ENCODE data around the gene GNLY. TPM values are rescaled to one million over a fixed set of nuclear protein-coding genes. Genes with fewer than 3 reads are reported as not detected.
A peak's percentile ranks its signal among the peaks of the same experiment; 100 is the strongest.

GNLY gene
- total RNA-seq, 5 donors from 2014 or later (not counting 1 experiment from before 2014, with no cell fraction given), result 17.3 to 377 (median 82.9) TPM

DNA sequence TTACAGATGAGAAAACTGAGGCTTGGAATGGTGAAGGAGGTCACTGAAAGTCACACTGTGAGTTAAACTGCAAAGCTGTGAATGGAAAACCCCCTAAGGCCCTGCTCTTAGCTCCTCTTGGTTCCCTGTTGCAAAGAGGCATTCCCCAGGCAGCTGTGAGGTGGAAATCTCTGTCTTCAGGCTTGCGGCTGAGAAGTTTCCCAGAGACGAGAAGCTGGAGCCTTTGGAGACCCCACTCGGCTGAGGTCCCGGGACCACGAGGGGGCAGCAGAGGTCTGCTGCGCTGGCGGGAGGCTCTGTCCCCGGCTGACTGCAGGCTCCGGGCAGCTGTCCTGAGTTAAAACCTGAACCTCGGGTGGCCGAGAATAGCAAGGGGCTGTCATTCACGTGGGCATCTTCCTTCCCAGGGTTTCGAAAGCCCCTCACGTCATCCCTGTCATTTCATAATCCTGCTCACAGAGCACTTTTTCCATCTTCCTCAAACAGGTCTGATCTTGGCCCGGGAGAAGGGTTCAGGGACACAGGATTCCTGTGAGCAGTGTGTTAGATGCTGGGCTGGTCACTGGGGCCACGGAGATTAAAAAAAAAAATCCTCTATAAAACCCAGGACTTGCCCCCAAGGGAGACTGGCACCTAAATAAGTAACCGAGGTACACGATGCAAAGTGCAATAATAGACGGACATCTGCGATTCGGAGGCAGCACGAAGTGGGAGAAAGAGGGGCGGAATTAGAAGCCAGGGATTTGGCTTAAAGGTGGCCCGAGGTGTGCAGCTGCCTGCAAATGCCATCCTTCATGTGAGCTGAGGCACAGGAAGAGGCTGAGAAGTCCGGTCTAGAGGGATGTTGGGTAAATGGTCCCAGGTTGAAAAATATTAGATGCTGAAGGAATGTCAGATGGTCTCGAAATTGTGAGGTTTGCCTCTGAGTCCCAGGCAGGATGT lies 35.0 kb downstream of the GNLY start:
- H3K27me3 ChIP-seq (replicated peaks in 1 of 2; ENCODE audit: control insufficient read depth in 2 of 2, extremely low read depth in 1 of 2, insufficient read depth in 2 of 2, low read length in 1 of 2), result peaks cover 0 to 19% of the 10 kb centered on the region in 2 experiments
- peak; percentile 76 to 86 (median 81) for ATAC-seq (replicated peaks in 1 of 4)
- WGBS (ENCODE audit: insufficient coverage), result 34% methylated on average over 24 of the region's 26 CpGs
- no peaks in the 10 kb centered on the region for H3K36me3 ChIP-seq (ENCODE audit: control insufficient read depth in 2 of 2, extremely low read depth in 1 of 2, insufficient read depth in 1 of 2, low read length in 1 of 2)
- H3K4me3 Mint-ChIP-seq, result no peak overlapping the region
- no peak overlapping the region for H3K4me3 ChIP-seq (ENCODE audit: control insufficient read depth in 1 of 2, extremely low read depth in 1 of 2, low read length in 1 of 2)
- H3K27me3 Mint-ChIP-seq, result peaks cover 0 to 21% of the 10 kb centered on the region in 2 donors
- H3K9me3 Mint-ChIP-seq, result no peaks in the 10 kb centered on the region
- ChIA-PET POLR2A (interaction anchor here in 1 of 2 donors (0.6 kb wide), 1 partner anchor 58 kb away, joined by 4 read pairs; no protein-coding TSS in a partner anchor), CTCF (interaction anchor here (0.5 to 2.3 kb wide), 13 partner anchors 21 to 375 kb away, joined by 3 to 10 read pairs (median 4); no protein-coding TSS in a partner anchor)
- H3K36me3 Mint-ChIP-seq, result no peaks in the 10 kb centered on the region
- peak; percentile 28 to 77 (median 61) for DNase-seq
- H3K4me1 ChIP-seq (ENCODE audit: control insufficient read depth in 1 of 2, extremely low read depth in 1 of 2, insufficient read depth in 2 of 2, low read length in 2 of 2), result peaks cover 0 to 6% of the 10 kb centered on the region in 2 experiments
- peak overlapping the region in 1 of 2 donors; percentile 24 for H3K27ac Mint-ChIP-seq
- H3K27ac ChIP-seq (ENCODE audit: low read length), result no peak overlapping the region
- no peaks in the 10 kb centered on the region for H3K9me3 ChIP-seq
- H3K4me1 Mint-ChIP-seq, result peaks cover 0 to 6% (median 2%) of the 10 kb centered on the region in 3 donors

DNA sequence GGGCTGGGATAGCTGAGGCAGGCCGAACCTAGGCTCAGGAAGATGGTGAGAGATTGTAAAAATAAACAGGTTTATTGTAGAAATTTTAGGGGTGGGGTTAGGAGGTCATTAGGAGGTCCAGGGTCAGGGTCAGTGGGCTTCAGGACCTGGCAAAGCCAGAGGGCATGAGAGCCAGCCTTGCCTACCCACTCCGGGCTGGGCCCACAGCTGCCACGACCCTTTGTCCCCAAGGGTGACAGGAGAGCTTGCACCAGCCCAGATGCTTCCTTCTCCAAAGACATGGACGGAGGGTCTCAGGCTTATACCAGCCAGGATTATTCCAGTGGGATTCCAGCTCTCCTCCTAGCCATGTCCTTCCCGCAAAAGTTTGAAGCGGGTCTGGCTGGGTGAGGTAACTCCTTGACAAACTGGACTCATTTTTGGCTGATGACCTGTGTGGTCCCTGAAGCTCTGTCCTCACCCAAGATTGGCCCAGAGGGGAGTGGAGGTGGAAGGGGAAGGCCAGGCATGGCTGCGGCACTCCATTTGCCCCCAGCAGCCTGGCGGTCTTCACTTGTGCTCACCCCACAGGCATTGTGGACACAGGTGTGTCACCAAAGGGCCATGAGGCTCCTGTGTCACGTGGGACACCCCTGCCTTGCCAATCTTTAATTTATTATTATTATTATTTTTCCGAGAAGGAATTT lies 35.8 kb downstream of the GNLY start:
- ATAC-seq (replicated peaks in 1 of 4), result no peak
- CTCF ChIA-PET, result interaction anchor here (1.1 to 2.3 kb wide), 3 partner anchors 21 to 350 kb away, joined by 3 to 10 read pairs (median 4); no protein-coding TSS in a partner anchor
- POLR2A ChIA-PET, result no interaction called here
- Histone ChIP-seq H3K27me3 (replicated peaks in 1 of 2; ENCODE audit: control insufficient read depth in 2 of 2, extremely low read depth in 1 of 2, insufficient read depth in 2 of 2, low read length in 1 of 2) (peaks cover 0 to 19% of the 10 kb centered on the region in 2 experiments), H3K4me3 (ENCODE audit: control insufficient read depth in 1 of 2, extremely low read depth in 1 of 2, low read length in 1 of 2) (no peak overlapping the region), H3K36me3 (ENCODE audit: control insufficient read depth in 2 of 2, extremely low read depth in 1 of 2, insufficient read depth in 1 of 2, low read length in 1 of 2) (no peaks in the 10 kb centered on the region), H3K4me1 (ENCODE audit: control insufficient read depth in 1 of 2, extremely low read depth in 1 of 2, insufficient read depth in 2 of 2, low read length in 2 of 2) (peaks cover 0 to 6% of the 10 kb centered on the region in 2 experiments), H3K9me3 (no peaks in the 10 kb centered on the region), H3K27ac (ENCODE audit: low read length) (no peak overlapping the region)
- no peaks in the 10 kb centered on the region for H3K36me3 Mint-ChIP-seq
- 84% methylated on average over 7 of the region's 10 CpGs for WGBS (ENCODE audit: insufficient coverage)
- H3K4me1 Mint-ChIP-seq, result peaks cover 0 to 6% (median 2%) of the 10 kb centered on the region in 3 donors
- no peaks in the 10 kb centered on the region for H3K9me3 Mint-ChIP-seq
- H3K27me3 Mint-ChIP-seq, result peaks cover 0 to 25% of the 10 kb centered on the region in 2 donors
- no peak for DNase-seq
- no peak overlapping the region for H3K4me3 Mint-ChIP-seq
- H3K27ac Mint-ChIP-seq, result no peak overlapping the region

DNA sequence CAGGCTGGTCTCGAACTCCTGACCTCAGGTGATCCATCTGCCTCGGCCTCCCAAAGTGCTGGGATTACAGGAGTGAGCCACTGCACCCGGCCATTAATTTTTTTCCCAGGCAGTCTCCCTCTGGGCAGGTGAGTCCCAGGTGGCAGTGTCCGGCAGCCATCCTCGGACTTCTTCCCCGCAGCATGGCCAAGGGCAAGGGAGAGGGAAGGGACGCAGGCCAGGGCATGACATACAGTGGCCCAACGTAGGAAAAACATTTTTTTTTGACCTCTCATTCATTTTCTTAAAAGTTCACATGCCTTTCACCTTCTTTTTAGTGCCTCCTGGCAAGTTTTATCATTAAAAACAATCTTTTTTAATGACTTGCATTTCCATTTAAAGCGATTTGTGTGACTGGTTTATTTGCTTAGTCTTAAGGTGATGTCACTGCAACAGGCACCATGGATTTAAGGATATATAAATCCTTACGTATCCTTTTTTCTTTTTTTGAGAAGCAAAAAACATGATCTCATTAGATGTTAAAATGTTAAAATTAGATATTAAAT lies 36.6 kb downstream of the GNLY start:
- H3K4me1 Mint-ChIP-seq, result peaks cover 0 to 6% (median 2%) of the 10 kb centered on the region in 3 donors
- WGBS (ENCODE audit: insufficient coverage), result 96% methylated on average over 3 of the region's 10 CpGs
- H3K4me3 ChIP-seq (ENCODE audit: control insufficient read depth in 1 of 2, extremely low read depth in 1 of 2, low read length in 1 of 2), result no peak overlapping the region
- H3K9me3 Mint-ChIP-seq, result no peaks in the 10 kb centered on the region
- H3K9me3 ChIP-seq, result no peaks in the 10 kb centered on the region
- no peak overlapping the region for H3K4me3 Mint-ChIP-seq
- no peak for DNase-seq
- ATAC-seq (replicated peaks in 1 of 4), result no peak
- POLR2A ChIA-PET, result no interaction called here
- no peaks in the 10 kb centered on the region for H3K36me3 Mint-ChIP-seq
- H3K27me3 ChIP-seq (replicated peaks in 1 of 2; ENCODE audit: control insufficient read depth in 2 of 2, extremely low read depth in 1 of 2, insufficient read depth in 2 of 2, low read length in 1 of 2), result peaks cover 0 to 19% of the 10 kb centered on the region in 2 experiments
- peaks cover 0 to 27% of the 10 kb centered on the region in 2 donors for H3K27me3 Mint-ChIP-seq
- peaks cover 0 to 6% of the 10 kb centered on the region in 2 experiments for H3K4me1 ChIP-seq (ENCODE audit: control insufficient read depth in 1 of 2, extremely low read depth in 1 of 2, insufficient read depth in 2 of 2, low read length in 2 of 2)
- H3K27ac ChIP-seq (ENCODE audit: low read length), result no peak overlapping the region
- CTCF ChIA-PET, result interaction anchor here in 1 of 2 donors (2.3 kb wide), 1 partner anchor 83 kb away, joined by 10 read pairs; no protein-coding TSS in a partner anchor
- no peaks in the 10 kb centered on the region for H3K36me3 ChIP-seq (ENCODE audit: control insufficient read depth in 2 of 2, extremely low read depth in 1 of 2, insufficient read depth in 1 of 2, low read length in 1 of 2)
- no peak overlapping the region for H3K27ac Mint-ChIP-seq

DNA sequence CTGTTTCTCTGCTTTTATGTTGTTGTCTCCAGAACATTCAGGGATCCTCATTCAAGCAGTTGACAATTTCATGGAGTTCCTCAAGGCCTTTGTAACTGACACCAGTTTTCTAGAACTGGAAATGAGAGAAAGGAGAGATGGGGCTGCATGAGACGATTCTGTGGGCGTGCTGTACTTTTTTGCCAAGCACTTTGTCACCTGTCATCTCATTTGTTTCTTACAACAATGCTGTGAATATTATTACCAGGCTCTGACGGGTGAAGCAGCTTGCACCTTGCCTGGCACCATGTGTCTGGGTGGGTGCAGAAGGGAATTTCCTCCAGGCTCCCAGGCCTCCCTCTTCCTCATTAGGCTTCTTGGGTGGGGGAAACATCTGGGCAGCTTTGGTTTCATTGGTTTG lies 37.4 kb downstream of the GNLY start:
- peaks cover 0 to 6% of the 10 kb centered on the region in 2 experiments for H3K4me1 ChIP-seq (ENCODE audit: control insufficient read depth in 1 of 2, extremely low read depth in 1 of 2, insufficient read depth in 2 of 2, low read length in 2 of 2)
- POLR2A ChIA-PET, result interaction anchor here in 1 of 2 donors (0.7 kb wide), 1 partner anchor 13 kb away, joined by 6 read pairs; no protein-coding TSS in a partner anchor
- H3K4me3 ChIP-seq (ENCODE audit: control insufficient read depth in 1 of 2, extremely low read depth in 1 of 2, low read length in 1 of 2), result no peak overlapping the region
- ATAC-seq (replicated peaks in 1 of 4) (no peak), DNase-seq (no peak)
- H3K27ac ChIP-seq (ENCODE audit: low read length), result no peak overlapping the region
- Mint-ChIP-seq H3K4me3 (no peak overlapping the region), H3K27me3 (peaks cover 0 to 31% of the 10 kb centered on the region in 2 donors), H3K9me3 (no peaks in the 10 kb centered on the region), H3K4me1 (peaks cover 0 to 6% (median 2%) of the 10 kb centered on the region in 3 donors), H3K36me3 (no peaks in the 10 kb centered on the region), H3K27ac (no peak overlapping the region)
- no peaks in the 10 kb centered on the region for H3K36me3 ChIP-seq (ENCODE audit: control insufficient read depth in 2 of 2, extremely low read depth in 1 of 2, insufficient read depth in 1 of 2, low read length in 1 of 2)
- CTCF ChIA-PET, result no interaction called here
- no CpG with 5 or more reads among the region's 3 CpGs for WGBS (ENCODE audit: insufficient coverage)
- peaks cover 0 to 20% of the 10 kb centered on the region in 2 experiments for H3K27me3 ChIP-seq (replicated peaks in 1 of 2; ENCODE audit: control insufficient read depth in 2 of 2, extremely low read depth in 1 of 2, insufficient read depth in 2 of 2, low read length in 1 of 2)
- no peaks in the 10 kb centered on the region for H3K9me3 ChIP-seq

DNA sequence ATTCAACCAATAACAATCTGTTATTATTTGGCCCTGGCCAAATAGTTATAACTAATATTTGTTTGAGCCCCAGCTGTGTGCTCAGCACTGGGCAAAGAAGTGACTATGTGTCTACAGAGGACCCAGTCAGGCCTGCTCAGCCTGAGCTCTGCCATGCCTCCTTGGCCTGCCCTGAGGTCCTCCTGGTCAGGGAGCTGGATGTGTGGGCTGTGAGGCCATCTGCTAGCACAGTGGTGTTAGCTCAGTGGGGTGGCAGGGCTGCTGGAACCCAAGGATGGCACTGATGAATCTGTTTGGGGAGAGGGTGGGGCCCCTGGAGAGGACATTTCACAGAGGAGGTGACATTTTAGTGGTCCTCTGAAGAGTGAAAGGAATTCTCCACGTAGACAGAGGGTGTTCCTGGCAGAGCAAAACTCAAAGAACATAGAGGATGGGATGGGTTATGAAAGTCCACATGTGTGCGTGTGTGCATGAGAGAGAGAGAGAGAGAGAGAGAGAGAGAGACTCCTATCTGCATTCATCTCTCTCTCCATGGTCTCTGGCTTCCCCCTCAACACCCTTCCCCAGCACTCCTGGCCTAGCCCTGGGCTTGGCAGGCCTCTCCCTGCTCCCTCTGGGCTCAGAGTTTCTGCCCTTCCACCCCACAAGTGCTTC lies 38.4 kb downstream of the GNLY start:
- Mint-ChIP-seq H3K4me1 (peaks cover 0 to 6% (median 2%) of the 10 kb centered on the region in 3 donors), H3K27ac (no peak overlapping the region), H3K27me3 (peaks cover 6 to 32% of the 10 kb centered on the region in 2 donors), H3K36me3 (no peaks in the 10 kb centered on the region), H3K4me3 (no peak overlapping the region), H3K9me3 (no peaks in the 10 kb centered on the region)
- DNase-seq, result no peak
- Histone ChIP-seq H3K4me1 (ENCODE audit: control insufficient read depth in 1 of 2, extremely low read depth in 1 of 2, insufficient read depth in 2 of 2, low read length in 2 of 2) (peaks cover 0 to 6% of the 10 kb centered on the region in 2 experiments), H3K4me3 (ENCODE audit: control insufficient read depth in 1 of 2, extremely low read depth in 1 of 2, low read length in 1 of 2) (no peak overlapping the region), H3K36me3 (ENCODE audit: control insufficient read depth in 2 of 2, extremely low read depth in 1 of 2, insufficient read depth in 1 of 2, low read length in 1 of 2) (no peaks in the 10 kb centered on the region), H3K27me3 (replicated peaks in 1 of 2; ENCODE audit: control insufficient read depth in 2 of 2, extremely low read depth in 1 of 2, insufficient read depth in 2 of 2, low read length in 1 of 2) (peaks cover 0 to 22% of the 10 kb centered on the region in 2 experiments), H3K9me3 (no peaks in the 10 kb centered on the region), H3K27ac (ENCODE audit: low read length) (no peak overlapping the region)
- WGBS (ENCODE audit: insufficient coverage), result 50% methylated on average over 1 of the region's 2 CpGs
- ChIA-PET CTCF (interaction anchor here in 1 of 2 donors (0.6 kb wide), 1 partner anchor 723 kb away, joined by 3 read pairs; no protein-coding TSS in a partner anchor), POLR2A (interaction anchor here in 1 of 2 donors (0.7 kb wide), 1 partner anchor 12 kb away, joined by 6 read pairs; no protein-coding TSS in a partner anchor)
- ATAC-seq (replicated peaks in 1 of 4), result no peak
